Activated naive CD4-positive, alpha-beta T cell treated with anti-CD3 and anti-CD28 coated beads, Interleukin-2, amount 10 ng/mL, durations not matched to agents 7 days and 5 days (primary cell): Measurements from ENCODE around the gene SRPK2.
"Not testable (repeated sequence)": the region's sequence is repeated elsewhere in the genome, so short reads cannot be mapped to it uniquely, and the experiment has no call there.

Source experiments
- CTCF ChIA-PET: fragments of 350-600 bp; sonication (Branson Sonifier 250); formaldehyde crosslinking; loops from one replicate; lab custom pipeline; 2021; ENCODE audit warnings: antibody characterized with exemption; lab: Charles Lee
- DNase-seq: peaks from one replicate; pipeline ENCODE4 v3.0.0-alpha.2; 2020
- H3K27ac Mint-ChIP-seq: one replicate; pipeline ENCODE4 v1.8.0; 2021; ENCODE audit warnings: mild to moderate bottlenecking, moderate library complexity, mixed read lengths
- H3K27me3 Mint-ChIP-seq: one replicate; pipeline ENCODE4 v1.8.0; 2021; ENCODE audit warnings: mild to moderate bottlenecking, mixed read lengths
- H3K36me3 Mint-ChIP-seq: one replicate; pipeline ENCODE4 v1.8.0; 2021; ENCODE audit warnings: mixed read lengths
- H3K4me1 Mint-ChIP-seq: one replicate; pipeline ENCODE4 v1.8.0; 2021; ENCODE audit warnings: mixed read lengths
- H3K4me3 Mint-ChIP-seq: one replicate; pipeline ENCODE4 v1.8.0; 2021; ENCODE audit warnings: mild to moderate bottlenecking, moderate library complexity, mixed read lengths
- H3K9me3 Mint-ChIP-seq: one replicate; pipeline ENCODE4 v1.8.0; 2021; ENCODE audit warnings: mixed read lengths

The SRPK2 gene

GRCh38 chr7:105198223-105198622, 190.5 kb downstream of the SRPK2 start:
- no peaks in the 10 kb centered on the region for H3K9me3 Mint-ChIP-seq
- no peak overlapping the region for H3K27ac Mint-ChIP-seq
- CTCF ChIA-PET, result no interaction called here
- no peaks in the 10 kb centered on the region for H3K4me1 Mint-ChIP-seq
- DNase-seq, result no peak
- no peaks in the 10 kb centered on the region for H3K27me3 Mint-ChIP-seq
- no peak overlapping the region for H3K4me3 Mint-ChIP-seq
- peaks cover 19% of the 10 kb centered on the region for H3K36me3 Mint-ChIP-seq

- Mint-ChIP-seq H3K4me3 (no peak overlapping the region), H3K4me1 (no peaks in the 10 kb centered on the region), H3K27me3 (no peaks in the 10 kb centered on the region), H3K27ac (no peak overlapping the region), H3K9me3 (no peaks in the 10 kb centered on the region), H3K36me3 (peaks cover 18% of the 10 kb centered on the region)
- DNase-seq, result no peak
- CTCF ChIA-PET, result no interaction called here
These were observed 192.2 kb downstream of the SRPK2 start for GRCh38 chr7:105196473-105196872.

- no peaks in the 10 kb centered on the region for H3K27me3 Mint-ChIP-seq
- no peak for DNase-seq
- H3K27ac Mint-ChIP-seq, result no peak overlapping the region
- peaks cover 16% of the 10 kb centered on the region for H3K36me3 Mint-ChIP-seq
- H3K9me3 Mint-ChIP-seq, result no peaks in the 10 kb centered on the region
- H3K4me1 Mint-ChIP-seq, result no peaks in the 10 kb centered on the region
- CTCF ChIA-PET, result no interaction called here
- H3K4me3 Mint-ChIP-seq, result no peak overlapping the region
These were observed 192.8 kb downstream of the SRPK2 start for GRCh38 chr7:105195891-105196290.

- CTCF ChIA-PET, result not testable (repeated sequence)
These were observed 193.8 kb downstream of the SRPK2 start for GRCh38 chr7:105194959-105195358.

GRCh38 chr7:105191331-105191730, 197.4 kb downstream of the SRPK2 start:
- no peaks in the 10 kb centered on the region for H3K4me1 Mint-ChIP-seq
- no peaks in the 10 kb centered on the region for H3K27me3 Mint-ChIP-seq
- H3K9me3 Mint-ChIP-seq, result no peaks in the 10 kb centered on the region
- H3K36me3 Mint-ChIP-seq, result peaks cover 6% of the 10 kb centered on the region
- DNase-seq, result no peak
- no peak overlapping the region for H3K4me3 Mint-ChIP-seq
- no peak overlapping the region for H3K27ac Mint-ChIP-seq
- CTCF ChIA-PET, result no interaction called here

More at GRCh38 chr7:105194959-105195358, 193.8 kb downstream of the SRPK2 start:
- H3K36me3 Mint-ChIP-seq, H3K4me3 Mint-ChIP-seq, H3K9me3 Mint-ChIP-seq, H3K4me1 Mint-ChIP-seq, H3K27ac Mint-ChIP-seq, H3K27me3 Mint-ChIP-seq, DNase-seq: not testable (repeated sequence)

- Mint-ChIP-seq H3K27me3 (no peaks in the 10 kb centered on the region), H3K4me3 (no peak overlapping the region), H3K9me3 (no peaks in the 10 kb centered on the region), H3K36me3 (peaks cover 6% of the 10 kb centered on the region), H3K4me1 (no peaks in the 10 kb centered on the region), H3K27ac (no peak overlapping the region)
- DNase-seq, result no peak
- CTCF ChIA-PET, result no interaction called here
These were observed 198.7 kb downstream of the SRPK2 start for GRCh38 chr7:105189859-105190492.

- no peak for DNase-seq
- Mint-ChIP-seq H3K4me3 (no peak overlapping the region), H3K9me3 (no peaks in the 10 kb centered on the region), H3K4me1 (no peaks in the 10 kb centered on the region), H3K36me3 (peaks cover 4% of the 10 kb centered on the region), H3K27me3 (no peaks in the 10 kb centered on the region), H3K27ac (no peak overlapping the region)
- CTCF ChIA-PET, result no interaction called here
These were observed 200.5 kb downstream of the SRPK2 start for GRCh38 chr7:105188201-105188600.

GRCh38 chr7:105187302-105188169, 201.2 kb downstream of the SRPK2 start:
- no peak for DNase-seq
- no peak overlapping the region for H3K27ac Mint-ChIP-seq
- no peaks in the 10 kb centered on the region for H3K27me3 Mint-ChIP-seq
- no peak overlapping the region for H3K4me3 Mint-ChIP-seq
- no peaks in the 10 kb centered on the region for H3K36me3 Mint-ChIP-seq
- no peaks in the 10 kb centered on the region for H3K9me3 Mint-ChIP-seq
- H3K4me1 Mint-ChIP-seq, result no peaks in the 10 kb centered on the region
- CTCF ChIA-PET, result no interaction called here

- CTCF ChIA-PET, result no interaction called here
- H3K27ac Mint-ChIP-seq, result no peak overlapping the region
These were observed 203.3 kb downstream of the SRPK2 start for GRCh38 chr7:105185290-105186010.

GRCh38 chr7:105180002-105180401, 208.7 kb downstream of the SRPK2 start:
- no peak for DNase-seq
- H3K4me1 Mint-ChIP-seq, result no peaks in the 10 kb centered on the region
- peaks cover 5% of the 10 kb centered on the region for H3K9me3 Mint-ChIP-seq
- H3K36me3 Mint-ChIP-seq, result peaks cover 2% of the 10 kb centered on the region
- no peaks in the 10 kb centered on the region for H3K27me3 Mint-ChIP-seq
- CTCF ChIA-PET, result no interaction called here
- no peak overlapping the region for H3K4me3 Mint-ChIP-seq
- no peak overlapping the region for H3K27ac Mint-ChIP-seq

More at GRCh38 chr7:105185290-105186010, 203.3 kb downstream of the SRPK2 start:
- Mint-ChIP-seq H3K4me3 (no peak overlapping the region), H3K4me1 (no peaks in the 10 kb centered on the region), H3K36me3 (no peaks in the 10 kb centered on the region), H3K27me3 (no peaks in the 10 kb centered on the region), H3K9me3 (no peaks in the 10 kb centered on the region)
- DNase-seq, result no peak

- Mint-ChIP-seq H3K36me3 (peaks cover 2% of the 10 kb centered on the region), H3K4me3 (no peak overlapping the region), H3K27ac (no peak overlapping the region), H3K4me1 (no peaks in the 10 kb centered on the region), H3K9me3 (peaks cover 5% of the 10 kb centered on the region), H3K27me3 (no peaks in the 10 kb centered on the region)
- DNase-seq, result no peak
- CTCF ChIA-PET, result no interaction called here
These were observed 209.7 kb downstream of the SRPK2 start for GRCh38 chr7:105178928-105179541.

- no peak for DNase-seq
- CTCF ChIA-PET, result no interaction called here
- peaks cover 5% of the 10 kb centered on the region for H3K9me3 Mint-ChIP-seq
- no peaks in the 10 kb centered on the region for H3K27me3 Mint-ChIP-seq
- H3K4me1 Mint-ChIP-seq, result no peaks in the 10 kb centered on the region
- no peak overlapping the region for H3K4me3 Mint-ChIP-seq
- H3K27ac Mint-ChIP-seq, result no peak overlapping the region
- H3K36me3 Mint-ChIP-seq, result peaks cover 2% of the 10 kb centered on the region
These were observed 210.5 kb downstream of the SRPK2 start for GRCh38 chr7:105178177-105178576.

GRCh38 chr7:105177026-105177425, 211.7 kb downstream of the SRPK2 start:
- Mint-ChIP-seq H3K9me3 (peaks cover 5% of the 10 kb centered on the region), H3K27ac (no peak overlapping the region), H3K4me1 (no peaks in the 10 kb centered on the region), H3K27me3 (no peaks in the 10 kb centered on the region), H3K36me3 (peaks cover 2% of the 10 kb centered on the region), H3K4me3 (no peak overlapping the region)
- CTCF ChIA-PET, result no interaction called here
- DNase-seq, result no peak

- DNase-seq, result no peak
- no peak overlapping the region for H3K27ac Mint-ChIP-seq
- H3K27me3 Mint-ChIP-seq, result no peaks in the 10 kb centered on the region
- peaks cover 3% of the 10 kb centered on the region for H3K36me3 Mint-ChIP-seq
- H3K4me3 Mint-ChIP-seq, result no peak overlapping the region
- H3K9me3 Mint-ChIP-seq, result no peaks in the 10 kb centered on the region
- CTCF ChIA-PET, result no interaction called here
- peaks cover 5% of the 10 kb centered on the region for H3K4me1 Mint-ChIP-seq
These were observed 215.1 kb downstream of the SRPK2 start for GRCh38 chr7:105173586-105173985.
